Measurements from ENCODE around the gene CA6.

DNA sequence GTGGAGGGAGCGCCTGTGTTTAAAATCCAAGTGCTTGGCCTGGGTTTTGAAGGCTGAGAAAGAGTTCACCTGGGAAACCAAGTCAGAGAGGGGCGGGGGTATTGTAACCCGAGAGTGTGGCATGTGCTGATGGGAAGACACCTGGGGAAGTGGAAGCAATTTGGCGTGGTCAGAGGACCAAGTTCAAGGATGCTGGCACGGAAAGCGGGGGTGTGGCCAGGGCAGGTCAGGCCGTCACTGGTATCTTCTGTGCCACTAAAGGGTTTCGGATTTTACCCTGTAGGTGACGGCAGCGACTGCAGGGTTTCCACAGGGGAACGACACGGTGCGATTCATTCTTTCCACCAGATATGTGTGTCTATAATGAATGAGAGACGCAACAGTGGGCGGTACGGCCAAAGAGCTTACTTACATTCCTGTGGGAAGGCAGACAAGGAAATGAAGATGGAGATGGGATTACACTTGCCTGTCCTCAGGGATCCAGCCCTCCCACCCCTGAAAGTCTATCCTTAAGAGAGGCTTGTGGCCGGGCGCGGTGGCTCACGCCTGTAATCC, 31.3 kb downstream of the CA6 start:
- TF ChIP-seq POLR2A (IDR thresholded peaks at IDR 0.05) (no peak), CTCF (IDR thresholded peaks at IDR 0.05) (no peak)
